HG02759 (cell line): Measurements from ENCODE around the gene KIF12.

Experiments used
- ATAC-seq: cut with Tn5 transposase; IDR thresholded peaks from one replicate; pipeline ENCODE4 v1.9.1; 2021; ENCODE audit warnings: mild to moderate bottlenecking, moderate library complexity; ENCODE audit not compliant: unreplicated experiment

Gene KIF12

DNA sequence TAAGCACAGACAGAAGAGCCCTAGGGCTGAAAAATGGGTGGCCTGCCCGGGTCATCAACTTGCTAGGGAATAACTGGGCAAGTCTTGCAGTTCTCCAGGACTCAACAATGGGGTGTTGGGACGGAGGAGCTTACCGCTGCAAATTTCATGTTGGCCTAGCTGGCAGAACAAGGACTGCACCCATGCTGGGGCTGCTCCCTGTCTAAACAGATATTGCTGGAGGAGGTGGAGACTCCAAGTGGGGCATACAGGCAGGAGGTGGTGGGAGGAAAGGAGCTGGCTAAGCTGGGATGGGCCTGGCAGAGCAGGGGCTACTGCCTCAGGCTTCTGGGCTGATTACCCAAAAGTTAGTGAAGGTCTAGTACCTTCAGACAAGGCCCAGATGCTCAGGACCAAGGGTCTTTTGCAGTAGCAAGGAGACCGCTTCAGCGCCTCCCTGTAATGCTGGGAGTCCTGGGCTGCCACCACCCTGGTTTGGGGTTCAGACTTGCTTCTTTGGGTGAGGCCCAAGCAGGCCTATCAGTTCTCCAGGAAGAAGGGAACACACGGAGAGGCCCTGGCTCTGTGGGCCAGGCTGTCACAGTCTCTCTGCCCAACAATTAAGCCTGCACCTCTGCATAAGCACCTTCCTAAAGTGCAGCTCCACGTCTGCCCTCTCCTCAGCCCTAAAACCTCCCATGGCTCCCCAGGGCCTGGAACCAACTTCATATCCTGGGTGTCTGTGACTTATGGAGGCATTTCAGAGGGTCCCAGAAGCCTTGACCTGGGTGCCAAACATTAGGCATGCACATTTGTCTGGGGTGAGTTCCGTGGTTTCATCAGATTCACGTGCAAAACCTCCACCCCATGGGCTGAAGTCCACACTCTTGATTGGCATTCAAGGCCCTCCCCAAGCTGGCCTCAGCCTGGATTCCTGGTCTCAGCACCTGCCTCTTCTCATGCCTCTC lies 24.2 kb upstream of the KIF12 start:
- ATAC-seq, result no peak

GRCh38 chr9:114122136-114123027 lies 23.3 kb upstream of the KIF12 start:
- ATAC-seq, result no peak

GRCh38 chr9:114121227-114122135 lies 22.4 kb upstream of the KIF12 start:
- ATAC-seq, result no peak

GRCh38 chr9:114120192-114121014 lies 21.3 kb upstream of the KIF12 start:
- no peak for ATAC-seq

GRCh38 chr9:114119242-114120191 lies 20.4 kb upstream of the KIF12 start:
- no peak for ATAC-seq

- ATAC-seq, result no peak
Measured at GRCh38 chr9:114117996-114118830, 19.1 kb upstream of the KIF12 start.

- no peak for ATAC-seq
Measured at GRCh38 chr9:114117614-114117995, 18.5 kb upstream of the KIF12 start.

DNA sequence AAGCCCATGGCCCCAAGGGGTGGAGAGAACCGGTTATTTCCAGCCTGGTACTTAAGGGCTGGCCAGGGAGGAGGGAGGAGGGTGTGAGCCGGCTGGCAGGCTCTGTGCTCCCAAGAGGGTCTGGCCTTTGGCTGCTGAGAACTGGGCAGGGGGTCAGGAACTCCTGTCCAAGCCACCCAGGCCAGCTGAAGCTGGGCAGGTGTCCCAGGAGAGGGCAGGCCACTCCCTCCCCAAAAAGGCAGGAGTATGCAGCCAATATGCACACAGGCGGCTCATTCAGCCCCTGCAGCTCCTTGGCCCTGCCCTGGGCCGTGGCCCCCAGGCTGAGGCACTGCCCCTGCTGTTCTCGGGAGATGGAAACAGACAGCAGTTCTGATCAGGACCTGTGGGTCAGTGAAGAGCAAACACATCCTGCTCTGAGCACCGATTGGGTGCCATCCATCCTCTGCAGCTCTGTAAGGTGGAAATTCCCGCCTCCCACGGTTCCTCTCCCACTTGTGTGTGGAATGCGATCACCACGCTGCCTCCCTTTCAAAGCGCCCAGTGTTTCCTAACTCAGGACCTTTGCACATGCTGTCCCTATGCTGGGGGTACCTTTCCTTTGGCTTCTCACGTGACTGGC lies 17.1 kb upstream of the KIF12 start:
- ATAC-seq, result no peak

DNA sequence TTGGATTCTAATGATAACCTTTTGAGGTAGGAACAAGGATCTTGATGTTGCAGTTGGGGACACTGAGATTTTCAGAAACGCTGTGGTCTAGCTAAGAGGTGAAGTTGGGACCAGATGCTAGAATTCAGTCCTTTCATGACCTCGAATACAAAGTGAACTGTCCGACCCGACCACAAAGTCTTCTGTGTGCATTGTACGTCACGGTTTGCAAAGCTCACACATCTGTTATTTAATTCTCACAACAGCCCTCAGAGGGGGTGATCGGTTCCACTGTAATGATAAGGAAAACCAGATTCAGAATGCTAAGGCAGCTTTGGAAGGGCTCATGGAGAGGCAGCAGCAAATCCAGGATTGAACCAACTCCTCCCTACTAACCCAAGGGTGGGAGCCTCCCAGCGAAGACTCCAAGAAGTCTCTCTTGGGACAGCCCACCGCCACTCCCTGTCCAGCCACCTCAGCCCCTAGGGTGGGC lies 16.6 kb upstream of the KIF12 start:
- ATAC-seq, result no peak

- ATAC-seq, result no peak
Measured at GRCh38 chr9:114114364-114114763, 15.3 kb upstream of the KIF12 start.

DNA sequence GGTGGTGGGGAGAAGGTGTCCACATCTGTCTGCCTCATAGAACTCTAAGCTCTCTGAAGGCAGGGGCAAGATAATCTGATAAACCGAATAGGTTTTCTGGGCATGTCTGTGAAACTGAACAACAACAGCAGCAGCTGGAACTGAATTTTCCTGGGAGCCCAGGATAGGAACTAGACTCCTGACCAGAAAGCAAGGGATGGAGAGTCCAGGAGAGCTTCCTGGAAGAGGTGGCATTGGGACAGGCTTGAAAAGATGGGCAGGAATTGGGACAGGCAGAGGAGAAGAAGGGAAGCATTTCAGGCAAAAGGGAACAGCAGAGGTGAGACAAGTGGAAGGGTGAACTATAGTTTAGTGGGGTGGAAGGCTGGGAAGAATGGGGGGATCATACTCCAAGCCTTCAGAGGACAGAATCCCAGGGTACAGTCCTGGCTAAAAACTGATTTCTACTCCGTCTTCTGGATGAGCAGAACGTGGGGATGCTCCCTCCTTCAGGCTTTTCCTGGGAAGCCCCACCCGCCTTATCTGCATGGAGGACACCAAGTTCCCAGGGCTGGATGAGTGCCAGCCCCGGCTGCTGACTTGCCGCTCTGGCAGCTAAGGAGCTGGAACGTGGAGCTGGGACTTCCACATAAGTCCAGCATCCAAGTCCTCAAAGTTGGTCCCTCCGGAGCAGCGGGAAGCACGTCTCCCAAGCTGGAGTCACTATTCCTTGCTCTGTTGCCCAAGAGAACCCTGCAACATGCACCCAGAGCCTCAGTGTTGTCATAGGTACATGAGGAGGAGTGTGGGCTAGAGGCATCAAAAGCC lies 13.9 kb upstream of the KIF12 start:
- ATAC-seq, result no peak

GRCh38 chr9:114112325-114112724 lies 13.2 kb upstream of the KIF12 start:
- ATAC-seq, result no peak

DNA sequence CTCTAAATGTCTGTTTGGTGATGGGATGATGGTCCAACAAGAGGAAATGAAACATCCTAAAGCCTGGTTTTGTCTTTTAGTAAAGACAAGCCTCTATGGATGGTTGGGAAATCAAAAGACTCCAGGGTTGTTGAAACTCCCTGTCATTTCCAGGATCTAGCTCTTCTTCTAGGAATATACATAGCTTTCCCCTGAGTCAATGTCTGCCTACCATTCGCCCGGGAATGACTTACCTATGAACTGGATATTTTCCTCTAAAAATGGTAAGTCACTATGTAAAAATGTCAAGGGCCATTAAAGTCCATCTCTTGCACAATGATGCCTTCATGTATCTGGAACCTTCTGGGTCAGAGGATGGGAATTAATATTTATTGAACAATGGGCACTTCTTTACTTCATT lies 11.1 kb upstream of the KIF12 start:
- no peak for ATAC-seq

GRCh38 chr9:114109124-114109523 lies 10.0 kb upstream of the KIF12 start:
- no peak for ATAC-seq

DNA sequence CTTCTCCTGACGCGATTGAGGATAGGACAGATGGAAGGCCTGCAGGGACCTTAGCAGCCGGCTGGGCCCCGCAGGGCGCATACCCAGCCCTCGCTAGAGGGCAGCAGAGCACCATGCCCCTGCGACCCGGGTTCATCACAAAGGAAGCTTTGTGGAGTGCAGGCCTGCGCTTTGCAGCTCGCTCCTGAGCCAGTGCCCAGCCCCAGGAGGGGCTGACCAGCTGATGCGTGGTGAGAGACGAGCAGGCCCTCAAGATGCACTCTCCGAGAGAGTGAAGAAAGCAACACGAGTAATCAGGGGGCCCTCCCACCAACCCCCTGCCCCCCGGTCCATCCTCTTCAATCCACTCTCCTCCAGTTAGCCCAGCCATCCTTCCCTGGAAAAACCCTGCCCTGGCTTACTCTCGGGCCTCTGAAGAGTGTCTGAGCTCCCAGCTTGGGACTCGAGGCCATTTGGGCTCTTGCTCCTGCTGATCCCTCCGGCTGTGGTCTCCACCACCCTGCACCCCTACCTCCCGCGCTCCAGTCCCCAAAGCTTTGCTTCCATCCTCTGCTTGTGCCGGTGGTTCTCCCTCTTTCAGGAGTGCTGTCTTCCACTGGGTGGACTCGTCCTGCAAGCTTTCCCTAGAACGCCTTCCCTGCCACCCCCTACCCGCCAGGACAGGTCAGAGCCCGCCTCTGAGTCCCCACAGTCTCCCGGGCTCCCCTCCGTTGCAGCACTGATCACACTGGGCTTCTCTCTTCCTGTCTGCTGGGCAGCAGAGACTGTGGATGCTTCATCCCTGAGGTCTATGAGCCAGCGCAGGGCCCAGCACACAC lies 9.1 kb upstream of the KIF12 start:
- ATAC-seq, result peak; percentile 53
